H1 (cell line): ENCODE results near the gene FOSB. TPM values are rescaled to one million over a fixed set of nuclear protein-coding genes. Genes with fewer than 3 reads are reported as not detected.

Source experiments
- CTCF ChIA-PET: fragments of 300-600 bp; sonication (Branson Sonifier 250); formaldehyde crosslinking; loops from one replicate; lab custom pipeline; 2021; ENCODE audit not compliant: partially characterized antibody; lab: Charles Lee
- POLR2A ChIA-PET: fragments of 300-600 bp; sonication (Branson Sonifier 250); formaldehyde crosslinking; loops from one replicate; lab custom pipeline; 2021; ENCODE audit warnings: inconsistent platforms; ENCODE audit not compliant: partially characterized antibody; lab: Charles Lee
- DNase-seq, 2 experiments: peaks; one replicate each; pipeline versions ENCODE4 v3.0.0 to v3.0.0-alpha.2; 2010 to 2022; ENCODE audit warnings: low spot score in 2 of 2, low read depth in 1 of 2, mixed read lengths in 1 of 2
- FAIRE-seq: peaks from 2 replicates; lab custom pipeline; 2011; peaks lifted over from hg19 to GRCh38; lab: Jason Lieb, UNC
- H2AFZ ChIP-seq: 2 replicates; pipeline ENCODE4 v1.8.1; 2012; ENCODE audit warnings: low read length, inconsistent platforms
- H2AK5ac ChIP-seq: 2 replicates; pipeline ENCODE4 v1.6.1; 2013; ENCODE audit warnings: low read depth, low read length
- H2BK120ac ChIP-seq: replicated peaks from 2 replicates; pipeline ENCODE3; 2013; ENCODE audit warnings: low read depth, low read length, inconsistent platforms
- H2BK12ac ChIP-seq: 2 replicates; pipeline ENCODE4 v1.6.1; 2013; ENCODE audit warnings: low read depth, low read length
- H2BK15ac ChIP-seq: 2 replicates; pipeline ENCODE4 v1.6.1; 2013; ENCODE audit warnings: low read length
- H2BK20ac ChIP-seq: 2 replicates; pipeline ENCODE4 v1.6.1; 2013; ENCODE audit warnings: low read length
- H2BK5ac ChIP-seq: 2 replicates; pipeline ENCODE4 v1.6.1; 2013; ENCODE audit warnings: low read depth, low read length
- H3K14ac ChIP-seq: 2 replicates; pipeline ENCODE4 v1.6.1; 2013; ENCODE audit warnings: inconsistent platforms; ENCODE audit not compliant: insufficient read length
- H3K18ac ChIP-seq: 2 replicates; pipeline ENCODE4 v1.6.1; 2013; ENCODE audit warnings: low read length; ENCODE audit errors: extremely low read depth
- H3K23ac ChIP-seq: 2 replicates; pipeline ENCODE4 v1.6.1; 2013; ENCODE audit warnings: inconsistent platforms; ENCODE audit not compliant: insufficient read length
- H3K23me2 ChIP-seq: 2 replicates; pipeline ENCODE4 v1.6.1; 2013; ENCODE audit warnings: low read depth, low read length
- H3K27ac ChIP-seq: 2 replicates; pipeline ENCODE4 v1.6.1; 2011; ENCODE audit warnings: low read depth, low read length, inconsistent platforms
- H3K27me3 ChIP-seq, 4 experiments: replicated peaks in 1 of 4; 1 replicate in 1 of 4; 2 replicates in 3 of 4; pipeline versions ENCODE4 v1.6.1 to v1.8.1; 2011 to 2013; ENCODE audit warnings: low read length in 3 of 4, mild to moderate bottlenecking in 3 of 4, inconsistent platforms in 2 of 4, mixed read lengths in 2 of 4, moderate library complexity in 1 of 4; ENCODE audit not compliant: control insufficient read depth in 3 of 4, insufficient read depth in 3 of 4; ENCODE audit errors: extremely low read depth in 1 of 4
- H3K36me3 ChIP-seq, 4 experiments: 2 replicates each; pipeline versions ENCODE4 v1.6.1 to v1.8.1; 2011 to 2013; ENCODE audit warnings: mild to moderate bottlenecking in 4 of 4, low read length in 3 of 4, moderate library complexity in 2 of 4, control low read depth in 1 of 4, inconsistent platforms in 1 of 4; ENCODE audit not compliant: insufficient read depth in 4 of 4, control insufficient read depth in 2 of 4
- H3K4ac ChIP-seq: replicated peaks from 2 replicates; pipeline ENCODE3; 2013; ENCODE audit warnings: low read length, low read depth, mixed read lengths, inconsistent platforms; ENCODE audit not compliant: insufficient read length
- H3K4me1 ChIP-seq, 4 experiments: replicated peaks in 1 of 4; 1 replicate in 1 of 4; 2 replicates in 3 of 4; pipeline versions ENCODE4 v1.6.1 to v1.8.1; 2011 to 2013; ENCODE audit warnings: low read length in 3 of 4, inconsistent platforms in 2 of 4, mixed read lengths in 1 of 4; ENCODE audit not compliant: insufficient read depth in 4 of 4, control insufficient read depth in 3 of 4
- H3K4me2 ChIP-seq, 2 experiments: 2 replicates each; pipeline versions ENCODE4 v1.6.1 to v1.8.1; 2011 to 2013; ENCODE audit warnings: low read depth in 2 of 2, low read length in 2 of 2, control low read depth in 1 of 2, inconsistent platforms in 1 of 2, mild to moderate bottlenecking in 1 of 2; ENCODE audit not compliant: insufficient read depth in 1 of 2
- H3K4me3 ChIP-seq, 4 experiments: fragments of 200-600, 300-600 bp in 1 of 4; sonication (generic), shearing (Covaris generic), sonication (Bioruptor Twin) in 1 of 4; 2 replicates each; pipeline versions ENCODE4 v1.5.1 to v1.8.1; 2011 to 2016; ENCODE audit warnings: low read length in 4 of 4, low read depth in 3 of 4, control low read depth in 2 of 4, inconsistent platforms in 2 of 4, mild to moderate bottlenecking in 2 of 4, mixed read lengths in 1 of 4, moderate library complexity in 1 of 4; ENCODE audit not compliant: insufficient read depth in 2 of 4; ENCODE audit errors: extremely low read depth in 1 of 4
- H3K56ac ChIP-seq: replicated peaks from 2 replicates; pipeline ENCODE3; 2013; ENCODE audit warnings: low read depth, mild to moderate bottlenecking, mixed read lengths, low read length, inconsistent platforms; ENCODE audit not compliant: insufficient read length
- H3K79me1 ChIP-seq: 2 replicates; pipeline ENCODE4 v1.6.1; 2013; ENCODE audit warnings: low read depth, low read length, control low read depth
- H3K79me2 ChIP-seq, 2 experiments: 2 replicates each; pipeline versions ENCODE4 v1.6.1 to v1.8.1; 2012 to 2013; ENCODE audit warnings: low read length in 2 of 2, mild to moderate bottlenecking in 2 of 2, inconsistent platforms in 1 of 2; ENCODE audit not compliant: insufficient read depth in 2 of 2, control insufficient read depth in 1 of 2
- H3K9ac ChIP-seq, 4 experiments: replicated peaks in 1 of 4; 1 replicate in 1 of 4; 2 replicates in 3 of 4; pipeline versions ENCODE4 v1.6.1 to v1.8.1; 2011 to 2013; ENCODE audit warnings: low read depth in 3 of 4, low read length in 3 of 4, control low read depth in 2 of 4, mild to moderate bottlenecking in 2 of 4, moderate library complexity in 2 of 4, inconsistent platforms in 1 of 4; ENCODE audit errors: extremely low read depth in 1 of 4
- H3K9me3 ChIP-seq, 2 experiments: 2 replicates each; pipeline versions ENCODE4 v1.6.1 to v1.8.1; 2012 to 2013; ENCODE audit warnings: mild to moderate bottlenecking in 2 of 2, moderate library complexity in 2 of 2, control low read depth in 1 of 2, inconsistent platforms in 1 of 2, low read depth in 1 of 2, low read length in 1 of 2, mixed read lengths in 1 of 2; ENCODE audit not compliant: insufficient read depth in 2 of 2
- H4K20me1 ChIP-seq, 2 experiments: replicated peaks in 1 of 2; 2 replicates each; pipeline versions ENCODE3 to v1.8.1; 2011 to 2013; ENCODE audit warnings: inconsistent platforms in 2 of 2, low read length in 2 of 2, mild to moderate bottlenecking in 1 of 2; ENCODE audit not compliant: insufficient read depth in 2 of 2, control insufficient read depth in 1 of 2
- H4K5ac ChIP-seq: 2 replicates; pipeline ENCODE4 v1.6.1; 2013; ENCODE audit warnings: low read length, low read depth, mixed read lengths, inconsistent platforms; ENCODE audit not compliant: insufficient read length
- H4K8ac ChIP-seq: 2 replicates; pipeline ENCODE4 v1.8.0; 2013; ENCODE audit warnings: mild to moderate bottlenecking, moderate library complexity, low read length, inconsistent platforms; ENCODE audit not compliant: insufficient read depth; ENCODE audit errors: extremely low read depth
- H4K91ac ChIP-seq: replicated peaks from 2 replicates; pipeline ENCODE3; 2013; ENCODE audit warnings: low read length, mixed read lengths, inconsistent platforms; ENCODE audit not compliant: insufficient read length
- ASH2L ChIP-seq: fragments of 200-600, 300-600 bp; sonication (generic); IDR thresholded peaks from one replicate; pipeline ENCODE4 v1.7.1; 2017; ENCODE audit warnings: low read length
- ATF2 ChIP-seq: IDR thresholded peaks from 2 replicates; pipeline ENCODE4 v1.6.1; 2012; ENCODE audit warnings: low read length, inconsistent platforms
- CEBPB ChIP-seq: IDR thresholded peaks from 2 replicates; pipeline ENCODE4 v1.6.1; 2012; ENCODE audit warnings: low read depth, low read length
- CTCF ChIP-seq, 3 experiments: IDR thresholded peaks; 1 replicate in 2 of 3; 2 replicates in 1 of 3; pipeline versions ENCODE4 v1.5.1 to v1.6.1; 2011; ENCODE audit warnings: low read length in 3 of 3, mild to moderate bottlenecking in 3 of 3, inconsistent platforms in 2 of 3, low read depth in 1 of 3, moderate library complexity in 1 of 3; ENCODE audit not compliant: insufficient read depth in 1 of 3; ENCODE audit errors: control extremely low read depth in 1 of 3
- MAFK ChIP-seq: IDR thresholded peaks from 2 replicates; pipeline ENCODE4 v1.6.1; 2012; ENCODE audit warnings: low read depth, mild to moderate bottlenecking, improper control_type of control experiment, low read length
- TEAD4 ChIP-seq: IDR thresholded peaks from 2 replicates; pipeline ENCODE4 v1.6.1; 2012; ENCODE audit warnings: low read depth, low read length, inconsistent platforms, mixed read lengths
- WGBS, 2 experiments: shearing (Covaris generic) in 1 of 2; methylation state at CpG; one replicate each; pipeline versions ENCODE4 v1.1.6 to v1.1.7; 2013 to 2015; ENCODE audit warnings: low lambda C conversion rate in 2 of 2, mixed read lengths in 2 of 2, inconsistent platforms in 1 of 2, low coverage in 1 of 2, missing lambda C conversion rate in 1 of 2; ENCODE audit not compliant: insufficient replicate concordance in 2 of 2, insufficient coverage in 1 of 2, insufficient read length in 1 of 2; ENCODE audit errors: extremely low coverage in 1 of 2, missing lambda C conversion rate in 1 of 2; 5-methylcytosine and 5-hydroxymethylcytosine counted together
- polyA plus RNA-seq, 7 experiments: library from polyadenylated mRNA; depleted of rRNA in 3 of 7; stranded (reverse) in 5 of 7; unstranded in 2 of 7; fragments of >200 nt in 5 of 7; fragments of 200-250 nt in 2 of 7; gene quantifications; 1 replicate in 5 of 7; 2 replicates in 1 of 7; 4 replicates in 1 of 7; pipeline versions ENCODE4 v1.2.1 to v1.2.3, GENCODE V29; 2011 to 2013; ENCODE audit warnings: missing spikeins in 2 of 7, mixed read lengths in 2 of 7
- total RNA-seq: library from RNA; stranded (reverse); fragmentation: NEBNext Ultra II Directional; extraction: Animal tissue kit (Norgen Biotek cat#: 25700); gene quantifications from 2 replicates; pipeline ENCODE4 v1.2.1, GENCODE V29; 2021

The FOSB gene
- total and polyA plus RNA-seq, 2 of the 8 experiments (the other 6 are each of a cell fraction or from before 2014, with no cell fraction given), result 0.44 to 2.7 TPM

- no peaks in the 10 kb centered on the region for H3K9me3 ChIP-seq
- peak within 1 kb of the TSS; percentile 60; the same call in 1 of the 2 replicates for H2AK5ac ChIP-seq
- peak within 1 kb of the TSS; percentile 61 to 83 (median 76) for H3K9ac ChIP-seq
- 2% methylated on average over 39 of the region's 65 CpGs; no CpG with 5 or more reads in 1 of the 2 experiments for WGBS, 2 experiments
- no peak within 1 kb of the TSS for H3K23ac ChIP-seq
- peak within 1 kb of the TSS; percentile 96 for H3K56ac ChIP-seq
- peak within 1 kb of the TSS; percentile 84; the same call in 1 of the 2 replicates for H2AFZ ChIP-seq
- H2BK12ac ChIP-seq, result peak within 1 kb of the TSS; percentile 95; the same call in 1 of the 2 replicates
- peak within 1 kb of the TSS; percentile 86 for H2BK20ac ChIP-seq
- ChIA-PET CTCF (interaction anchor here (1.3 to 1.9 kb wide), 3 partner anchors 13 to 135 kb away, joined by 3 to 6 read pairs (median 3); no protein-coding TSS in a partner anchor), POLR2A (interaction anchor here (1.0 to 3.2 kb wide), 15 partner anchors 8 to 185 kb away, joined by 3 to 25 read pairs (median 5); partner anchors contain the start of genes PPM1N, QPCTL, RTN2 and SNRPD2)
- H3K79me1 ChIP-seq, result peaks cover 10% of the 10 kb centered on the region; the same call in 1 of the 2 replicates
- H3K4ac ChIP-seq, result peak within 1 kb of the TSS; percentile 69
- H4K91ac ChIP-seq, result peak within 1 kb of the TSS; percentile 93
- peak within 1 kb of the TSS; percentile 56 to 93 for H3K4me2 ChIP-seq
- H4K8ac ChIP-seq, result no peak within 1 kb of the TSS; the same call in 1 of the 2 replicates
- H4K5ac ChIP-seq, result peak within 1 kb of the TSS; percentile 91
- no peaks in the 10 kb centered on the region for H3K27me3 ChIP-seq
- peak within 1 kb of the TSS; percentile 97 for H3K18ac ChIP-seq
- H3K23me2 ChIP-seq, result peaks cover 7% of the 10 kb centered on the region; the same call in 1 of the 2 replicates
- H3K36me3 ChIP-seq, result no peaks in the 10 kb centered on the region
- DNase-seq (peak in 1 of 2 experiments; percentile 89), FAIRE-seq (no peak)
- peak within 1 kb of the TSS; percentile 46; the same call in 1 of the 2 replicates for H2BK15ac ChIP-seq
- peak within 1 kb of the TSS; percentile 83 for H2BK120ac ChIP-seq
- peak within 1 kb of the TSS; percentile 95 for H3K14ac ChIP-seq
- H3K79me2 ChIP-seq, result peaks cover 20 to 43% of the 10 kb centered on the region in 2 experiments
- peak within 1 kb of the TSS; percentile 67 for H3K27ac ChIP-seq
- peak within 1 kb of the TSS; percentile 96; the same call in 1 of the 2 replicates for H2BK5ac ChIP-seq
- H4K20me1 ChIP-seq, result peaks cover 1 to 7% of the 10 kb centered on the region in 2 experiments
- H3K4me3 ChIP-seq, result peak within 1 kb of the TSS; percentile 72 to 97 (median 95)
- peaks cover 3 to 8% (median 6%) of the 10 kb centered on the region in 4 experiments; a peak in 6 of 7 replicates for H3K4me1 ChIP-seq
- TF ChIP-seq MAFK (no peak), CTCF (IDR thresholded peaks at IDR 0.05; ENCODE audit: control extremely low read depth in 1 of 3, insufficient read depth in 1 of 3, low read depth in 1 of 3, low read length in 3 of 3) (no peak), TEAD4 (peak; percentile 61; the same call in 1 of the 2 replicates), ASH2L (no peak), ATF2 (no peak), CEBPB (no peak)
These were observed 39.4 kb downstream of the FOSB start, which contains the start of gene VASP for GRCh38 chr19:45506989-45507871. Gene VASP, plus strand, starts transcription at chr19:45507479. Its CDS starts 293 bp downstream, at chr19:45507772.
